ENCODE data around the gene EYS.
"Not testable (repeated sequence)": the region's sequence is repeated elsewhere in the genome, so short reads cannot be mapped to it uniquely, and the experiment has no call there.

EYS gene

GRCh38 chr6:63788569-63788968 lies 1918.5 kb downstream of the EYS start:
- DNase-seq (ENCODE audit: low read depth), result no peak

- DNase-seq (ENCODE audit: low read depth), result no peak
These were observed 1920.0 kb downstream of the EYS start for GRCh38 chr6:63787021-63787420.

GRCh38 chr6:63785006-63785405 lies 1922.0 kb downstream of the EYS start:
- no peak for DNase-seq (ENCODE audit: low read depth)

- no peak for DNase-seq (ENCODE audit: low read depth)
These were observed 1923.9 kb downstream of the EYS start for GRCh38 chr6:63783096-63783495.

GRCh38 chr6:63774961-63775360 lies 1932.1 kb downstream of the EYS start:
- no peak for DNase-seq (ENCODE audit: low read depth)

- DNase-seq (ENCODE audit: low read depth), result no peak
These were observed 1933.8 kb downstream of the EYS start for GRCh38 chr6:63773200-63773599.

GRCh38 chr6:63765828-63766227 lies 1941.2 kb downstream of the EYS start:
- DNase-seq (ENCODE audit: low read depth), result no peak

- no peak for DNase-seq (ENCODE audit: low read depth)
These were observed 1942.6 kb downstream of the EYS start for GRCh38 chr6:63764318-63764916.

- DNase-seq (ENCODE audit: low read depth), result no peak
These were observed 1946.8 kb downstream of the EYS start for GRCh38 chr6:63760199-63760598.

- DNase-seq (ENCODE audit: low read depth), result no peak
These were observed 1947.4 kb downstream of the EYS start for GRCh38 chr6:63759605-63760105.

GRCh38 chr6:63757826-63758225 lies 1949.2 kb downstream of the EYS start:
- DNase-seq (ENCODE audit: low read depth), result no peak

- DNase-seq (ENCODE audit: low read depth), result not testable (repeated sequence)
These were observed 1949.8 kb downstream of the EYS start for GRCh38 chr6:63757275-63757674.

- DNase-seq (ENCODE audit: low read depth), result no peak
These were observed 1956.6 kb downstream of the EYS start for GRCh38 chr6:63750400-63750799.

GRCh38 chr6:63745784-63746183 lies 1961.2 kb downstream of the EYS start:
- no peak for DNase-seq (ENCODE audit: low read depth)

GRCh38 chr6:63744810-63745209 lies 1962.2 kb downstream of the EYS start:
- no peak for DNase-seq (ENCODE audit: low read depth)

GRCh38 chr6:63743691-63744090 lies 1963.3 kb downstream of the EYS start:
- no peak for DNase-seq (ENCODE audit: low read depth)

GRCh38 chr6:63742060-63742459 lies 1965.0 kb downstream of the EYS start:
- DNase-seq (ENCODE audit: low read depth), result no peak

- no peak for DNase-seq (ENCODE audit: low read depth)
These were observed 1966.3 kb downstream of the EYS start for GRCh38 chr6:63740709-63741108.

GRCh38 chr6:63739094-63739687 lies 1967.8 kb downstream of the EYS start:
- DNase-seq (ENCODE audit: low read depth), result no peak

- not testable (repeated sequence) for DNase-seq (ENCODE audit: low read depth)
These were observed 1968.8 kb downstream of the EYS start for GRCh38 chr6:63738190-63738589.

- DNase-seq (ENCODE audit: low read depth), result no peak
These were observed 1972.1 kb downstream of the EYS start for GRCh38 chr6:63734923-63735322.

- DNase-seq (ENCODE audit: low read depth), result no peak
These were observed 1974.7 kb downstream of the EYS start for GRCh38 chr6:63732336-63732735.

GRCh38 chr6:63731930-63732329 lies 1975.1 kb downstream of the EYS start:
- no peak for DNase-seq (ENCODE audit: low read depth)

- DNase-seq (ENCODE audit: low read depth), result no peak
These were observed 1976.7 kb downstream of the EYS start for GRCh38 chr6:63730311-63730710.

Measured in activated T-helper 1 cell treated with Interleukin-2 at 50 U/mL for 16 hours (primary cell).